Suprapubic skin (tissue), 4 donors: ENCODE data around the gene MARS2. TPM values are rescaled to one million over a fixed set of nuclear protein-coding genes. Genes with fewer than 3 reads are reported as not detected.

Experiments
- DNase-seq, 2 donors: peaks; one replicate each; pipeline ENCODE4 v3.0.0-alpha.2; 2019; ENCODE audit warnings: low spot score in 2 of 2
- H3K27ac ChIP-seq: fragments of 200-600 bp; sonication (generic); one replicate; pipeline ENCODE4 v1.5.1; 2019
- H3K27me3 ChIP-seq: fragments of 200-600 bp; sonication (generic); one replicate; pipeline ENCODE4 v1.5.1; 2019
- H3K36me3 ChIP-seq: fragments of 200-600 bp; sonication (generic); one replicate; pipeline ENCODE4 v1.5.1; 2019
- H3K4me1 ChIP-seq: fragments of 200-600 bp; sonication (generic); one replicate; pipeline ENCODE4 v1.5.1; 2019
- H3K4me3 ChIP-seq: fragments of 200-600 bp; sonication (generic); one replicate; pipeline ENCODE4 v1.5.1; 2019; ENCODE audit warnings: mild to moderate bottlenecking
- H3K9me3 ChIP-seq: fragments of 200-600 bp; sonication (generic); one replicate; pipeline ENCODE4 v1.5.1; 2019
- EP300 ChIP-seq: sonication (generic); formaldehyde crosslinking; IDR thresholded peaks from one replicate; pipeline ENCODE4 v1.6.1; 2017; ENCODE audit warnings: antibody characterized with exemption
- POLR2A ChIP-seq, 2 donors: fragments of 450-650 bp; IDR thresholded peaks; one replicate each; pipeline ENCODE4 v1.6.1; 2017; ENCODE audit warnings: antibody characterized with exemption in 2 of 2, mild to moderate bottlenecking in 2 of 2, moderate library complexity in 2 of 2
- POLR2AphosphoS5 ChIP-seq, 3 donors: sonication (generic); formaldehyde crosslinking; IDR thresholded peaks; one replicate each; pipeline ENCODE4 v1.6.1; 2017; ENCODE audit warnings: antibody characterized with exemption in 3 of 3
- WGBS: methylation state at CpG from one replicate; pipeline ENCODE4 v1.1.5; 2018; 5-methylcytosine and 5-hydroxymethylcytosine counted together
- total RNA-seq, 4 donors: library from RNA; depleted of rRNA; stranded (reverse); fragments of >200 nt; gene quantifications; one replicate each; pipeline ENCODE4 v1.1.0, GENCODE V29; 2016
- TF ChIP-seq, protein P1 (sequence below), 2 donors: fragments of 200-600 bp in 1 of 2; fragments of 450-650 bp in 1 of 2; sonication (generic) in 1 of 2; IDR thresholded peaks; one replicate each; pipeline ENCODE4 v1.5.1; 2016 to 2019; ENCODE audit warnings: antibody characterized with exemption in 2 of 2, mild to moderate bottlenecking in 1 of 2, moderate library complexity in 1 of 2

MARS2 gene
- total RNA-seq, 4 donors from 2014 or later, result 9.4 to 17.3 (median 12.5) TPM

DNA sequence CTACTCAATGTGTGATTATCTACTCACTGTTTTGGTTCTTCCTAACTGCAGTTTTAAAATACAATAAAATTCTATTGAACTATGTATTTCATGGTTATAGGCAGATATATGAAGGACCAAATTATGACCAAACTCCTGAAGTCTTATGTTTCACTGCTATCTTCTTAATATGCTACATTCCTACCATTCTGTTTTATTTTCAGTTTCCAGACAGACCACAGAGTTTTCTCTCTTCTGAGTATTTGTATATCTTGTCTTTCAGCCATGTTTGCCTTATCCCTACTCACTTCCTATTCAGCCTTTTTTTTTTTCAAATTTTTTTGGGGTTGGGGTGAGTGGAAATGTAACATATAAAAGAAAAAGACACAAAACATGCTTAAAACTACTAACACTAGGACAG is 36.1 kb upstream of the MARS2 start:
- Histone ChIP-seq H3K4me3 (no peak overlapping the region), H3K4me1 (no peaks in the 10 kb centered on the region), H3K9me3 (no peaks in the 10 kb centered on the region), H3K36me3 (no peaks in the 10 kb centered on the region), H3K27ac (no peak overlapping the region), H3K27me3 (no peaks in the 10 kb centered on the region)
- DNase-seq, result no peak
- TF ChIP-seq POLR2AphosphoS5 (IDR thresholded peaks at IDR 0.05) (no peak), EP300 (no peak), POLR2A (IDR thresholded peaks at IDR 0.05) (no peak)
- TF ChIP-seq, protein P1, sequence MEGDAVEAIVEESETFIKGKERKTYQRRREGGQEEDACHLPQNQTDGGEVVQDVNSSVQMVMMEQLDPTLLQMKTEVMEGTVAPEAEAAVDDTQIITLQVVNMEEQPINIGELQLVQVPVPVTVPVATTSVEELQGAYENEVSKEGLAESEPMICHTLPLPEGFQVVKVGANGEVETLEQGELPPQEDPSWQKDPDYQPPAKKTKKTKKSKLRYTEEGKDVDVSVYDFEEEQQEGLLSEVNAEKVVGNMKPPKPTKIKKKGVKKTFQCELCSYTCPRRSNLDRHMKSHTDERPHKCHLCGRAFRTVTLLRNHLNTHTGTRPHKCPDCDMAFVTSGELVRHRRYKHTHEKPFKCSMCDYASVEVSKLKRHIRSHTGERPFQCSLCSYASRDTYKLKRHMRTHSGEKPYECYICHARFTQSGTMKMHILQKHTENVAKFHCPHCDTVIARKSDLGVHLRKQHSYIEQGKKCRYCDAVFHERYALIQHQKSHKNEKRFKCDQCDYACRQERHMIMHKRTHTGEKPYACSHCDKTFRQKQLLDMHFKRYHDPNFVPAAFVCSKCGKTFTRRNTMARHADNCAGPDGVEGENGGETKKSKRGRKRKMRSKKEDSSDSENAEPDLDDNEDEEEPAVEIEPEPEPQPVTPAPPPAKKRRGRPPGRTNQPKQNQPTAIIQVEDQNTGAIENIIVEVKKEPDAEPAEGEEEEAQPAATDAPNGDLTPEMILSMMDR (IDR thresholded peaks at IDR 0.05), result no peak

DNA sequence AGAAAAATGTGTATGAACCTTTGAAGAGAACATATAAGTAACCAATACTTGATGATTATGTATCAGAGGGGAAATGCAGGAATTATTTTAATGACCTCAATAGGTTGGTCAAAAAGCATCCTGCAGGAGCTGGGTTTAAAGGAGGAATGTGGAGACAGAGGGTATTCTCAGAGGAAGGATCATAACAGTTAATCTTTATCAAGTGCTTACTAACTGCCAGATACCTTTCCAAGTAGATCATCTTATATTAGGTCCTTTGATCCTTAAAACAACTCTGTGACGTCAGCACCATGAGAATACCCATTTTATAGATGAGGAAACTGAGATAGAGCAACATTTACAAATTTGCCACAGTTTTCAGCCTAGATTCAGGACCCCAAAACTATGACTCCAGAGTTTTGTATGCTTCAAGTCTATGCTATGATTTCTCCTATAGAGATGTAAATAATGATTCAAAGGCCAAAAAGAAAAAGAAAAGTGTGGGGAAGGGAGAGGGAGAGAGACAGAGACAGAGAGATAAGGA is 32.7 kb upstream of the MARS2 start:
- Histone ChIP-seq H3K4me3 (no peak overlapping the region), H3K4me1 (no peaks in the 10 kb centered on the region), H3K9me3 (no peaks in the 10 kb centered on the region), H3K36me3 (no peaks in the 10 kb centered on the region), H3K27me3 (no peaks in the 10 kb centered on the region), H3K27ac (no peak overlapping the region)
- 48% methylated on average over 1 of the region's 1 CpG for WGBS
- TF ChIP-seq EP300, result no peak
- TF ChIP-seq, protein P1 (IDR thresholded peaks at IDR 0.05), result no peak
- no peak for DNase-seq

DNA sequence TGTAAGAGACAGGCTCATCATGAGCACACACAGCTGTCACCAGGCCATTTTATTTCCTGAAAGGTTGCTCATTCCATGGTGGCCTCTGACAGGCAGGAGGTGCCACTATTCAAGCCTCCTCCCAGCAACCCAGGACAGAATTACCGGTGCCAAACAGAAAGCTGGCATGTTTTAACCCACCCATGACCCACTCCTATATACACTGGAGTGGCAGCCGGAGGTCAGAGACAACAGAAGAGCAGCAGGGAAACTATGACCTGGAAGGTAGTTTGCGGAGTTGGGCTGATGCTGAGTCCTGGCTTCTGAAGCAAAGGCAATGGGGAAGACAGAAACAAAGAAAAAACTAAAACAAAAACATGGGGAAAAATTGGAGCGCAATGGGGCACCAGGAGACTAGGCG is 32.1 kb upstream of the MARS2 start:
- no peaks in the 10 kb centered on the region for H3K36me3 ChIP-seq
- H3K9me3 ChIP-seq, result no peaks in the 10 kb centered on the region
- 47% methylated on average over 5 of the region's 5 CpGs for WGBS
- DNase-seq, result no peak
- no peaks in the 10 kb centered on the region for H3K27me3 ChIP-seq
- H3K4me1 ChIP-seq, result no peaks in the 10 kb centered on the region
- peak overlapping the region; percentile 35 for H3K4me3 ChIP-seq
- H3K27ac ChIP-seq, result no peak overlapping the region
- TF ChIP-seq EP300 (no peak), POLR2A (IDR thresholded peaks at IDR 0.05) (no peak), POLR2AphosphoS5 (IDR thresholded peaks at IDR 0.05) (no peak)
- TF ChIP-seq, protein P1 (IDR thresholded peaks at IDR 0.05), result no peak

DNA sequence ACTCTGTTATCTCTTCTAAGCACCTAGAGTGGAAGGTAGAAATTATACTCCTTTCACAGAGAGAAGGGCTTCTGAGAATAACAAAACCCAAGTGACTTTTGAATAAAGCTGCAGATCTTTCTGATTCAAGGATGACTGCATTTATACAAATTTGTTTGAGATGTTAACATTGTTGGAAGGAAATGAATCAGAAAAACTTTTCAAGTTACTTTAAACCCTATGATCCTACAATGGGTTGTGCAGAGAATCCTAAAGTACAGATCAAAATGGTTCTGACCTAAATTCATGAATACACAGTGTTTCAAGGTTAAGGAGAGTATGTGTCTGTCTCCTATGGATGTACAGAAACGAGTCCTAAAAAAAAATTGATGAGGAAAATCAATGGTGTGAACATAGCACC is 31.6 kb upstream of the MARS2 start:
- WGBS, result 45% methylated on average over 1 of the region's 1 CpG
- TF ChIP-seq, protein P1 (IDR thresholded peaks at IDR 0.05), result no peak
- TF ChIP-seq EP300 (no peak), POLR2A (IDR thresholded peaks at IDR 0.05) (no peak), POLR2AphosphoS5 (IDR thresholded peaks at IDR 0.05) (no peak)

DNA sequence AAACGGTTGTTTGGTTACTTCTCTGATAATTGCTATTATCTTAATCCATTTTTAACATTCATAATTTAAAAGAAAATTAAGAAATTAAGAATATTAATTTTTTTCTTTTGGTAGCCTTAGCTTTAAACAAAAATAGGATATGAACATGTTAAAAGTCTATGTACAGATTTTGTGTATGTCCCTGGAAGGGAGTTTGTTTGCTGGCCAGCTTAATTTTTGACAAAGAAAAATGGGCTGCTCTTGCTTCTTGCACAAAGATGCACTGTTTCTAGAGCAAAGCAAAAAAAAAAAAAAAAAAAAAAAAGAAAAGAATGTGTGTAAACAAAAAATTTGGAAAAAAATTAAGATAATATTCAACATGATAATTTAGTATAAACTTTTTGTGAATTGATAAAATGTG is 31.1 kb upstream of the MARS2 start:
- H3K27ac ChIP-seq, result no peak overlapping the region
- DNase-seq, result no peak
- TF ChIP-seq POLR2AphosphoS5 (IDR thresholded peaks at IDR 0.05) (no peak), EP300 (no peak), POLR2A (IDR thresholded peaks at IDR 0.05) (no peak)
- TF ChIP-seq, protein P1 (IDR thresholded peaks at IDR 0.05), result no peak
- H3K27me3 ChIP-seq, result no peaks in the 10 kb centered on the region
- H3K9me3 ChIP-seq, result no peaks in the 10 kb centered on the region
- H3K4me3 ChIP-seq, result peak overlapping the region; percentile 35
- H3K36me3 ChIP-seq, result no peaks in the 10 kb centered on the region
- H3K4me1 ChIP-seq, result no peaks in the 10 kb centered on the region
- WGBS, result 38% methylated on average over 1 of the region's 1 CpG

More for the DNA sequence above, 31.6 kb upstream of the MARS2 start:
- Histone ChIP-seq H3K36me3 (no peaks in the 10 kb centered on the region), H3K27ac (no peak overlapping the region), H3K9me3 (no peaks in the 10 kb centered on the region), H3K4me3 (peak overlapping the region; percentile 35), H3K27me3 (no peaks in the 10 kb centered on the region), H3K4me1 (no peaks in the 10 kb centered on the region)
- DNase-seq, result no peak
